GM12878 (cell line): ENCODE data around the gene SHFL.

Source experiments
- CEBPZ ChIP-seq: fragments of 150-350 bp; IDR thresholded peaks from 2 replicates; pipeline ENCODE4 v1.6.1; 2016; ENCODE audit warnings: low read depth, low read length
- CTCF ChIP-seq, 3 experiments: IDR thresholded peaks in 2 of 3; conservative IDR thresholded peaks in 1 of 3; 2 replicates each; pipeline ENCODE4 v1.5.1; 2011; ENCODE audit warnings: low read depth in 3 of 3, low read length in 3 of 3, mild to moderate bottlenecking in 3 of 3, control low read depth in 2 of 3, moderate library complexity in 2 of 3, inconsistent platforms in 1 of 3, mixed read lengths in 1 of 3; ENCODE audit not compliant: control insufficient read depth in 2 of 3, insufficient read depth in 1 of 3; ENCODE audit errors: extremely low read depth in 1 of 3
- CUX1 ChIP-seq: IDR thresholded peaks from 2 replicates; pipeline ENCODE4 v1.6.1; 2012; ENCODE audit warnings: improper control_type of control experiment, low read depth, low read length; ENCODE audit not compliant: insufficient replicate concordance
- ESRRA ChIP-seq: IDR thresholded peaks from 2 replicates; pipeline ENCODE4 v1.6.1; 2012; ENCODE audit warnings: mild to moderate bottlenecking, low read length, improper control_type of control experiment
- HCFC1 ChIP-seq: fragments of 150-350 bp; IDR thresholded peaks from 2 replicates; pipeline ENCODE4 v1.6.1; 2014; ENCODE audit warnings: low read length
- LARP7 ChIP-seq: fragments of 450-650 bp; IDR thresholded peaks from 2 replicates; pipeline ENCODE4 v1.6.1; 2017; ENCODE audit warnings: mild to moderate bottlenecking
- POLR2A ChIP-seq: IDR thresholded peaks from 2 replicates; pipeline ENCODE4 v1.6.1; 2011; ENCODE audit warnings: low read depth, mild to moderate bottlenecking, low read length
- RBBP5 ChIP-seq: fragments of 200-600 bp; sonication (generic); conservative IDR thresholded peaks from 2 replicates; pipeline ENCODE4 v1.6.1; 2016
- REST ChIP-seq: IDR thresholded peaks from 2 replicates; pipeline ENCODE4 v1.6.1; 2012; ENCODE audit warnings: mild to moderate bottlenecking, low read depth, low read length
- ZNF687 ChIP-seq: fragments of 450-650 bp; IDR thresholded peaks from 2 replicates; pipeline ENCODE4 v1.6.1; 2017; ENCODE audit warnings: mild to moderate bottlenecking, moderate library complexity
- TF ChIP-seq, protein P1 (sequence below): IDR thresholded peaks from 2 replicates; pipeline ENCODE4 v1.6.1; 2012; ENCODE audit warnings: low read length, inconsistent platforms
- TF ChIP-seq, protein P2 (sequence below): IDR thresholded peaks from 2 replicates; pipeline ENCODE4 v1.6.1; 2011; ENCODE audit warnings: borderline replicate concordance, low read depth, mild to moderate bottlenecking, moderate library complexity, mixed read lengths, low read length; ENCODE audit not compliant: insufficient read depth; ENCODE audit errors: extremely low read length

GRCh38 chr19:10036601-10037071, 49.5 kb upstream of the SHFL start:
- TF ChIP-seq, protein P1, sequence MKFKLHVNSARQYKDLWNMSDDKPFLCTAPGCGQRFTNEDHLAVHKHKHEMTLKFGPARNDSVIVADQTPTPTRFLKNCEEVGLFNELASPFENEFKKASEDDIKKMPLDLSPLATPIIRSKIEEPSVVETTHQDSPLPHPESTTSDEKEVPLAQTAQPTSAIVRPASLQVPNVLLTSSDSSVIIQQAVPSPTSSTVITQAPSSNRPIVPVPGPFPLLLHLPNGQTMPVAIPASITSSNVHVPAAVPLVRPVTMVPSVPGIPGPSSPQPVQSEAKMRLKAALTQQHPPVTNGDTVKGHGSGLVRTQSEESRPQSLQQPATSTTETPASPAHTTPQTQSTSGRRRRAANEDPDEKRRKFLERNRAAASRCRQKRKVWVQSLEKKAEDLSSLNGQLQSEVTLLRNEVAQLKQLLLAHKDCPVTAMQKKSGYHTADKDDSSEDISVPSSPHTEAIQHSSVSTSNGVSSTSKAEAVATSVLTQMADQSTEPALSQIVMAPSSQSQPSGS: no peak
- TF ChIP-seq POLR2A: no peak
- no peak for TF ChIP-seq ZNF687
- TF ChIP-seq, protein P2, sequence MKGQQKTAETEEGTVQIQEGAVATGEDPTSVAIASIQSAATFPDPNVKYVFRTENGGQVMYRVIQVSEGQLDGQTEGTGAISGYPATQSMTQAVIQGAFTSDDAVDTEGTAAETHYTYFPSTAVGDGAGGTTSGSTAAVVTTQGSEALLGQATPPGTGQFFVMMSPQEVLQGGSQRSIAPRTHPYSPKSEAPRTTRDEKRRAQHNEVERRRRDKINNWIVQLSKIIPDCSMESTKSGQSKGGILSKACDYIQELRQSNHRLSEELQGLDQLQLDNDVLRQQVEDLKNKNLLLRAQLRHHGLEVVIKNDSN: no peak
- TF ChIP-seq LARP7: no peak
- no peak for TF ChIP-seq RBBP5
- TF ChIP-seq HCFC1: no peak
- TF ChIP-seq REST: no peak
- no peak for TF ChIP-seq CUX1
- TF ChIP-seq CEBPZ: no peak
- no peak for TF ChIP-seq CTCF (IDR thresholded peaks at IDR 0.05 in 2 of 3, conservative IDR thresholded peaks at IDR 0.05 in 1 of 3; ENCODE audit: control insufficient read depth in 2 of 3, extremely low read depth in 1 of 3, insufficient read depth in 1 of 3, low read depth in 3 of 3, low read length in 3 of 3)
- TF ChIP-seq ESRRA: no peak
